Cardiac ventricle fibroblast (primary cell): ENCODE measurements around the gene IL18RAP. TPM values are rescaled to one million over a fixed set of nuclear protein-coding genes. Genes with fewer than 3 reads are reported as not detected.

Experiments
- total RNA-seq: library from RNA; depleted of rRNA; stranded (reverse); fragments of >200 nt; gene quantifications from 2 replicates; pipeline ENCODE4 v1.2.3, GENCODE V29; 2015

IL18RAP gene
- total RNA-seq: 0.34 TPM in 1 of 2 replicates, not detected in the other

GRCh38 chr2:102422910-102423309 lies at the start of gene IL18RAP:
Gene IL18RAP (plus strand): TSS chr2:102423160. CDS start chr2:102423278, 118 bp downstream.

DNA sequence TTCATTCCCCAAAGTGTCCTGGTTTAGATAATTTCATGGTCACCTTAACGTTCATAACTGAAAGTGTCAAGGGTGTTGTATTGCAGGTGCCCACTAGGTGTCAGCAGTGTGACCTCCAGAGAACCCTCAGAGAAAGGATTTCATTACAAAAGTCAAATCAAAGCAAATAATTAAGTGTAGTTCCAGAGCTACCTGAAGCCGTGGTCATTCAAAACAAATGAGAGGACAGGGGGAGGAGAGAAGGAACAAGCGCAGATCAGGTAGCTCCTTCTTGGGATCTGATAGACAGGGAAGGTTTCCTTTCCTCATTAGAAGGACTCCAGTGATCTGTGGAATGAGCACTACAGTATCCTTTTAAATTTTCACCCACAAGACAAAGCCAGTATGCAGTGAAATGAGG lies 50.1 kb downstream of the IL18RAP start, which contains the start of gene SLC9A4:
Gene SLC9A4, plus strand, starts transcription at position 207 of the 400 bp plus-strand sequence. CDS start 534 bp downstream, outside the sequence.

Other genes starting within 250 kb of the IL18RAP start
- gene IL1RL2, start 236.1 kb upstream of the IL18RAP start, total RNA-seq: 3.5 and 5.5 TPM in 2 replicates
- gene IL1RL1, start 111.6 kb upstream of the IL18RAP start, total RNA-seq: 2.3 and 2.4 TPM in 2 replicates
- 13.1 and 31.8 TPM in 2 replicates for gene IL18R1, start 67.4 kb upstream of the IL18RAP start, total RNA-seq
- gene SLC9A4, start 50.1 kb downstream of the IL18RAP start, total RNA-seq: not detected in 2 replicates
- gene SLC9A2, start 196.4 kb downstream of the IL18RAP start, total RNA-seq: not detected in 2 replicates